GM21737 (cell line): ENCODE measurements around the gene CYP2A13.
"Not testable (repeated sequence)": the region's sequence is repeated elsewhere in the genome, so short reads cannot be mapped to it uniquely, and the experiment has no call there.

Experiments used
- ATAC-seq: cut with Tn5 transposase; IDR thresholded peaks from one replicate; pipeline ENCODE4 v1.9.1; 2021; ENCODE audit warnings: mild to moderate bottlenecking, moderate library complexity; ENCODE audit not compliant: unreplicated experiment

CYP2A13 gene

GRCh38 chr19:41088151-41088550 lies at the start of gene CYP2A13:
Gene CYP2A13, plus strand, starts transcription at chr19:41088451. Its CDS starts 21 bp downstream, at chr19:41088472.
- no peak for ATAC-seq

GRCh38 chr19:41039806-41040205 lies 48.4 kb upstream of the CYP2A13 start:
- no peak for ATAC-seq

DNA sequence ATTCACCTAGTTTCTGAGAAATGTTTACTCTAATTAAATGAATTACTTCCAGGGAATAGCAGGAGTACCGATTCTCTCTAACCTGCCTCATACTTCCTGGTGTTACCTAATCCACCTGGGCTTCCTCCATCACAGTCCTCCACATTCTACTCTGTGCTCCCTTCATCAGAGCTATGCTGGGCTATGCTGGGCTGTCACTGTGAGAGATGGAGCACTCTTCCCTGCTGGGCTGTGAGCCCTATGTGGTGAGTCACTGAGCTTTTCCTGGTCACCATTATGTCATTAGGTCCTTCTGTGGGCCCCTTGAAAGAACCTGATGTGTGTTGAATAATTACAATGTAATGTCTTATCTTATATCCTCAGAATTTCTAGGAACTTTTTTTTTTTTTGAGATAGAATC lies 43.2 kb upstream of the CYP2A13 start:
- ATAC-seq, result not testable (repeated sequence)

GRCh38 chr19:41050426-41050825 lies 37.8 kb upstream of the CYP2A13 start:
- no peak for ATAC-seq

DNA sequence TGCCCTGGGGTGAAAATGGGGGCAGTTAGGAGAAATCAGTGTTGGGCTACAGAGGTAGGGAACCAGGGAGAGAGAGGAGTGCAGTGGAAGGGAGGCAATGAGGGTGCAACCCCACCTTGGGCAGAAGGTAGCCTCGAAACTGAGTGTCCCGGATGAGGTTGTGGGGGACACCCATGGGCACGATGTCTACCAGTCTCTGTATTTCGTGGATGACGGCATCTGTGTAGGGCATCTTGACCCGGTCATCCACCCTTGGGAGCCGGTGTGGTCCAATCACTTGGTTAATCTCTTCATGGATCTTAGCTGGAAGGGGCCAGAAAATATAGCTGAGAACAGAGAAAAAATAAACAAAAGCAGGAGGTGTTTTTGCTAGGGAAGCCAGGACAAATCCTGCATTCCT lies 36.1 kb upstream of the CYP2A13 start:
- ATAC-seq, result not testable (repeated sequence)

GRCh38 chr19:41053331-41053730 lies 34.9 kb upstream of the CYP2A13 start:
- ATAC-seq, result not testable (repeated sequence)

DNA sequence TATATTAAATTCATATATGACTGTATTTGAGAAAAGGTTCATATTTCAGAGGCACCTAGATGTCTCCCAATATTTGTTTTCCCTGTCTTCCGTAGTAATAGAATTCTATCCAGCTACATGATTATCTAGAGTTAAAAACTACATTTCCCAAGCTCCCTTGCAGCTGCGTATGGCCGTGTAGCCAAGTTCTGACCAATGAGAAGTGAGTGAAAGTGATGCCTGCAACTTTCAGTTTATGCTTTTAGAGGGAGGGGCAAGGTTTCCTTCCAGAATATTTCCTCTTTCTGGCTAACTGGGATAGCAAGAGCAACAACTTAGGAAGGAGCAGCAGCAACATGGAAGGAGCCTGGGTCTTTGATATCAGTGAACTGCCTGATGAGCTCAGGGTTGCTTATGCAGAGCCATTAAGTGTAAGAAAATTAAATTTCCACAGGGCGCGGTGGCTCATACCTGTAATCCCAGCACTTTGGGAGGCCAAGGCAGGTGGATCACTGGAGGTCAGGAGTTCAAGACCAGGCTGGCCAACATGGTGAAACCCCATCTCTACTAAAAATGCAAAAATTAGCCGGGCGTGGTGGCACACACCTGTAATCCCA lies 23.2 kb upstream of the CYP2A13 start:
- no peak for ATAC-seq

DNA sequence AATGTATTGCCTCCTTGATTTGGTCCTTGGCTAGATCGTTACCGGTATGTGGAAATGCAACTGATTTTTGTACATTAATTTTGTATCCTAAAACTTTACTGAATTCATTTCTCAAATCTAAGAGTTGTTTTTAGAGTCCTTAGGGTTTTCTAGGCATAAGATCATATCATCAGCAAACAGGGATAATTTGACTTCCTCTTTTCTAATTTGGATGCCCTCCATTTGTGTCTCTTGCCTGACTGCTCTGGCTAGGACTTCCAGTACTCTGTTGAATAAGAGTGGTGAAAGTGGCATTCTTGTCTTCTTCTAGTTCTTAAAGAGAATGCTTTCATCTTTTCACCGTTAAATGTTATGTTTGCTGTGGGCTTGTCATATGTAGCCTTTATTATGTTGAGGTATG lies 12.0 kb upstream of the CYP2A13 start:
- no peak for ATAC-seq

- no peak for ATAC-seq
Observed at GRCh38 chr19:41083516-41083915, 4.7 kb upstream of the CYP2A13 start.

- no peak for ATAC-seq
Observed at GRCh38 chr19:41085748-41086415, 2.4 kb upstream of the CYP2A13 start.

DNA sequence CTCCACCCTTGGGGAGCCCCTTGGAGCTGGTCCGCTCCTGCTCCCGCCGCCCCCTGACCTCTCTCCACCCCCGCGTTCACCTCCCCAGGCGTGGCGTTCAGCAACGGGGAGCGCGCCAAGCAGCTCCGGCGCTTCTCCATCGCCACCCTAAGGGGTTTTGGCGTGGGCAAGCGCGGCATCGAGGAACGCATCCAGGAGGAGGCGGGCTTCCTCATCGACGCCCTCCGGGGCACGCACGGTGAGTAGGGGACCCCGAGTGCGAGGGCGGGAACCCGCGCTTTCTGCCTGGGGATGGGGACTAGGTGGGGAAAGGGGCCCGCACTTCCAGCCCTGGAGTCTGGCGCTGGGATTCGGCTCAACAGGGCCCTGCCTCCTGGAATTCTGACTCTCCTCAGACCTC lies 1.7 kb downstream of the CYP2A13 start:
- ATAC-seq, result no peak

- ATAC-seq, result no peak
Observed at GRCh38 chr19:41095703-41096102, 7.5 kb downstream of the CYP2A13 start.

DNA sequence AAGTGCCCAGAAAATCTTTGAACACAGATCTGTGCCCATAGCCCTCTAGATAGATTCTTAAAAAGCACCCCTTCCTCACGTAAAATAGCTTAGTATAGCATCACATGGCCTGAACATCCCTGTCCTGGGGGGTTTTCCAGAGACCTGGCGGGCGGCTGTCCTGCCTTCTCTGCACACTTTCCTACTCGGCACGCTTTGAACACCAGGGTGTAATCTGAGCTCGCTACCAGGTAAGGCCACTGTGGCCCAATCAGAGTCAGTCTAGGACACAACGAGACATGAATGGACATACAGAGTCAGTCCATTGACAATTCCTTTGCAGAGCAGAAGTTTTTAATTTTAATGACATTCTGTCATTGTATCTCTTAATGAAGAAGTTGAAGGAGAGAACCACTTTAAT lies 8.1 kb downstream of the CYP2A13 start:
- ATAC-seq, result no peak

DNA sequence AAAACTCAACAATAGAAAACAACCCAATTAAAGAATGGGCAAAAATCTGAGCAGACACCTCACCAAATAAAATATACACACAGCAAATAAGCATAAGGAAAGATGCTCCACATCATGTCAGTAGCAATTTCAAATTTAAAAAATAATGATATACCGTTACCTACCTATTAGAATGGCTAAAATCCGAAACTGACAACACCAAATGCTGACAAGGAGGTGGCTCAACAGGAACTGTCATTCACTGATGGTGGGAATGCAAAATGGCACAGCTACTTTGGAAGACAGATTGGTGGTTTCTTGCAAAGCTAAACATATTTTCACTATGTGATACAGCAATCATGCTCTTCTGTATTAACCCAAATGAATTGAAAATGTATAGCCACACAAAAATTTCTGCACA lies 9.1 kb downstream of the CYP2A13 start:
- no peak for ATAC-seq

- no peak for ATAC-seq
Observed at GRCh38 chr19:41098762-41099161, 10.5 kb downstream of the CYP2A13 start.

DNA sequence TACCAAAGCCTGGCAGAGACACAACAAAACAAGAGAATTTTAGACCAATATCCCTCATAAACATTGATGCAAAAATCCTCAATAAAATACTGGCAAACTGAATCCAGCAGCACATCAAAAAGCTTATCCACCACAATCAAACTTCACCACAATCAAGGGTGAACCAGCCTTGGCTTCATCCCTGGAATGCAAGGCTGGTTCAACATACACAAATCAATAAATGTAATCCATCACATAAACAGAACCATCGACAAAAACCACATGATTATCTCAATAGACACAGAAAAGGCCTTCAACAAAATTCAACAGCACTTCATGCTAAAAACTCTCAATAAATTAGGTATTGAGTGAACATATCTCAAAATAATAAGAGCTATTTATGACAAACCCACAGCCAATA lies 14.0 kb downstream of the CYP2A13 start:
- ATAC-seq, result not testable (repeated sequence)

DNA sequence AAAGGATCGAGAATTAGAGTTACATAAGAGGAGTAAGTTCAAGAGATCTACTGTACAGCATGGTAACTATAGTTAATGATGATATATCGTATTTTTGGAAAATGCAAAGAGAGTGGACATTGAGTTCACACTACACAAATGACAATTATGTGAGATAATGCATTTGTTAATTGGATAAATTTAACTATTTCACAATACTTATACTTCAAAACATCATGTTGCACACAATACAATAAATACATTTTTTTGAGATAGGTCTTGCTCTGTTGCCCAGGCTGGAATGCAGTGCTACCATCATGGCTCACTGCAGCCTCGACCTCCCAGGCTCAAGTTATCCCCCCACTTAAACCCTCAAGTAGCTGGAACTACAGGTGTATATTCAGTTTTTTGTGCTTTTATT lies 17.9 kb downstream of the CYP2A13 start:
- ATAC-seq, result no peak

DNA sequence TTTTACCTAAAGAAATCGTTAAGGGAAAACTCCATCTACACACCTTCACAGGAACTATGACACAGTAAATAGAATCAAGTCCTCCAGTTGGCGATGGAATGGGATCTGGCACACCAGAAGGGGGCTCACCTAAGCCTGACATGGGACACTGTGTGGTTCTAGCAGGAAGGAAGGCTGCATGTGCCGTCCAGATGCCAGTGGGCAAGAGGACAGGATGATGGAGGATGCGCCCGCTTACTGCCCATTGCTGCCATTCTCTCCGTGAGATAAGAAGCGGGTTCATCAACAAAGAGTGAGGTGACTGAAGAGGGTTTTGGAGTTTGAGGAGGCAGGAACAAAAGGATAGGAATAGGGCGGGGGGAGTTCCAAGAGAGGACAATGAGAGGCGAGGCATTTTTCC lies 23.0 kb downstream of the CYP2A13 start:
- ATAC-seq, result no peak

- no peak for ATAC-seq
Observed at GRCh38 chr19:41111750-41112295, 23.6 kb downstream of the CYP2A13 start.

DNA sequence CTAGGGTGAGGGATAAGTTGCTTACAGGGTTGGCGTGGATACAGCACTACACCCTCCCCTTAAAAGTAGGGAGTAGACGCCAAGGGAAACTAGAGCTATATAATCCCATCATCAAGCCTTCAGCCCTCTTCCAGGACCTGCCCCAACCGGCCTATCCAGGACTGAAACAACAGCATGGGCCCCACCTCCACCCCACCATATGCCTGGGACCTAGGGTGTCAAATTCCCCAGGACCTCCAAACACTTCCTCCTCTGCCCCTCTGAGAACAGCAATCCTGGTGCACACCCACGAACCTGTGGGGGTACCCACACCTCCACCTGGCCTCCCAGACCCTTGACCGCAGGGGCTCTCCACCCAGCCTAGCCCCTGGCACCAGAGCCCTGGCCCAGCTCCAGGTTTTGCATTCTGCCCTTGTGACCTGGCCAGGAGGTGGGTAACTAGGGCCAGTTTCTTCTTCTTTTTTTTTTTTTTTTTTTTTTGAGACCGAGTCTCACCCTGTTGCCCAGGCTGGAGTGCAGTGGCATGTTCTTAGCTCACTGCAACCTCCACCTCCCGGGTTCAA lies 24.6 kb downstream of the CYP2A13 start:
- ATAC-seq, result no peak

DNA sequence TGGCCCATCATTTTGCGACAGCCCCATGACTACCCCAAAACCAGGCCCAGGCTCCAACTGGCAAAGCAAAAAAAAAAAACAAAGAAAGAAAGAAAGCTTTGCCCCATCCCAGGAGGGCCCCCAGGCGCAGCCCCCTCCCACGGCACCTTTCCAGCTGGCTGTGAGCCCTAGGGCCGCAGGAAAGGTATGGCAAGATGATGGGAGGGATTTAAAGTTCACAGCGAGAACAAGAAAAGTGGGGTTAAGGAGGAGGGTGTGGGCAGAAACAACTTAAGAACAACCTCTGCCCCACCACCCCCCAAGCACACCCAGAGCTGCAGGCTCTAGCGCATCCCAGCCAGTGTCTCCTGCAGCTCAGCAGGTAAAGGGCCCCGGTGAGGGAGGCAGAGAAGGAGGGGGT lies 25.9 kb downstream of the CYP2A13 start, which contains the start of gene CYP2F1:
Gene CYP2F1 (plus strand): TSS at position 301 of the 400 bp plus-strand sequence. CDS start 1,757 bp downstream, outside the sequence.
- ATAC-seq, result no peak

DNA sequence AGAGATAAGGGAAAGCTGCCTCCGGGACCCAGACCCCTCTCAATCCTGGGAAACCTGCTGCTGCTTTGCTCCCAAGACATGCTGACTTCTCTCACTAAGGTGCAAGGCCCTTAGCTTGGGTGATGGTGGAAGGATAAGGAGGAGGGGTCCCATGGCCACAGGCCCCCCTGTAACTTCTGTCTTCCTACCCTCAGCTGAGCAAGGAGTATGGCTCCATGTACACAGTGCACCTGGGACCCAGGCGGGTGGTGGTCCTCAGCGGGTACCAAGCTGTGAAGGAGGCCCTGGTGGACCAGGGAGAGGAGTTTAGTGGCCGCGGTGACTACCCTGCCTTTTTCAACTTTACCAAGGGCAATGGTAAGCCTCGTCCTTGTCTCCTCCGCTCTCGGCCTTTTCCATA lies 28.0 kb downstream of the CYP2A13 start:
- ATAC-seq, result no peak
